GM18508 (cell line): Measurements from ENCODE around the gene NOA1.

Experiments used
- ATAC-seq: cut with Tn5 transposase; IDR thresholded peaks from one replicate; pipeline ENCODE4 v1.9.1; 2021; ENCODE audit warnings: moderate number of reproducible peaks; ENCODE audit not compliant: insufficient read depth, unreplicated experiment

Gene NOA1

DNA sequence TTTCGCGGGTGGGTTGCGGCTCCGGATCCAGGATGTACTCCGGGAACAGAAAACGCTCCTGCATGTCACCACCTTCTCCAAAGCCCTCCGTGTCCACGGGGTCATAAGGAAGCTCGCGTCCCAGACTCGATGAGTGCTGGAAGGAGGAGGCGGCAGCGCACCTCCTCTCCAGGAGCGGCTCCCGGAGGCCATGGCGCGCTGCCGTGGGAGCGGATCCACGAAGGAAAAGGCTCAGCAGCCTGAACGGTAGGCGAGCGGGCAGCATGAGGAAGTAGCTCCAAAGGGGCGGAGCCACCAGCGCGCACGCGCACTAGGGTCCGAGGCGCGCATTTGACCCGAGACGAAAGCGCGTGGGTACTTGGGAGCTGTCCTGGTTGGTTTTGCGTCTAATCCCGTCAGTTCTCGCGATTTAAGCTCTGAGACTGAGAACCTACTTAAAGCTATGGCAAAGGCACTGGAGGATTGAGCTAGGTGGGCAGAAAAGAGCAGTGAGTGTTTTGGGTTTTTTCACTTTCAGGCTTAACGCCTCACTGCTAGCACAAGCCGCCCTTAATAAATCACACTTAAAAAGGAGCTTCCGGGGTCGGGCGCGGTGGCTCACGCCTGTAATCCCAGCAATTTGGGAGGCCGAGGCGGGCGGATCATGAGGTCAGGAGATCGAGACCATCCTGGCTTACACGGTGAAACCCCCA, at the start of gene NOA1:
Gene NOA1 (minus strand): TSS at position 286 of the 692 bp plus-strand sequence. CDS start 21 bp downstream, at position 265.
- peak; percentile 86 for ATAC-seq

DNA sequence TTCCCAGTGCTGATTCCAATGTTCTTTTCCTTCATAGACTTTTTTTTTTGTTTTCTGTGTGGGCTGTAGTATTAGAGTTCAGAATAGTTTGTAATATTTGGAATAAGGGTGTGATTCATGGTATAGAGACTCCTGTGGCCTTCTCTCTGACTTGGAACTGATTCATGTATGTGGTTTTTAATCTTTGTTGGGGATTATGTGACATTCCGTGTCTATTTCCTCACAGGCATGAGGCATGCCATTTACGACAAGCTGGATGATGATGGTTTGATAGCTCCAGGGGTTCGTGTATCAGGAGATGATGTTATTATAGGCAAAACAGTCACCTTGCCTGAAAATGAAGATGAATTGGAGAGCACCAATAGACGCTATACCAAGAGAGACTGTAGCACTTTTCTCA, 45.7 kb upstream of the NOA1 start:
- no peak for ATAC-seq

DNA sequence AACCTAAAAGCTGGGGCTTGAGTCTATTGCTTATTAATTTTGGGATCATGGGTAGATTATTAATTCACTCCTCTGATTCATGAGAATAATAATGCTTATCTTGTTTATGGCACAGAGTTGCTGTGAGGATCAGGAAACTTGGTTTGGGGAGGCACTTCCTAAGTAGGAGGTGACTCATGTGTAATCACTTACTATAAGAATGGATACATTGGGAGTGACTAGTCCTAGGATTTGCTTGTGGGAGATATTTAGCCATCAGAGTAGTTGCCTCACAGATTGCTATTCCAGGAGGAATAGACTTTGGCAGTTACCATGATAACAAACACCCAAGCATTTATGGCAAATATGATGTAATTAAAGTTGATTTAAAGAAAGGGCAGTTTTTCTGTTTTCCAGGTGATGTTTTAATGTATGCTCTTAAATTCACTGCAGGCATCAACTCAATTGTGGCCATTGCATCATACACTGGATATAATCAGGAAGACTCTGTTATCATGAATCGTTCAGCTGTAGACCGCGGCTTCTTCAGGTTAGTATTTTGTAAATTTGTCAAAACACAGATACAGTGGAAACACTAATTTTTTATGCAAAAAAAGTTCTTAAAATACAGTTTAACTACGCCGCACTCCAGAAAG, 43.2 kb upstream of the NOA1 start:
- ATAC-seq = no peak

DNA sequence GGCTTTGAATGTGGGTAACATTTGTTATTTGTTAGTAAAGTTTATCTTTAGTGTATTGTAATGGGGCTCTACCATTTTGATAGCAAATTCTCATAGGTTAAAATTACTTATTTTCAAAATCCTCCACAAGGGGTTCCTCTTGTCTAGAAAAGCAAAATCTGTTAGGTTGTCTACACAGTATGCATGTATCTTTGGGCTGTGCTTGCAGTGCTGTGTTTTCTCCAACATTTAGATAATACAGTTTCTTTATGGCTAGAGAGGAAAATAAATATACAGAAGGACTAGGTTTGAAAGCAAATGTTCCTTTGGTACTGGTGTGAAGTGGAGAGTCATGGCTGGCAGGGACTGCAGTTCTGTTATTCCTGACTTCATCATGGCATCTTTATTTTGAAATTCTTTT, 41.6 kb upstream of the NOA1 start:
- ATAC-seq = no peak

DNA sequence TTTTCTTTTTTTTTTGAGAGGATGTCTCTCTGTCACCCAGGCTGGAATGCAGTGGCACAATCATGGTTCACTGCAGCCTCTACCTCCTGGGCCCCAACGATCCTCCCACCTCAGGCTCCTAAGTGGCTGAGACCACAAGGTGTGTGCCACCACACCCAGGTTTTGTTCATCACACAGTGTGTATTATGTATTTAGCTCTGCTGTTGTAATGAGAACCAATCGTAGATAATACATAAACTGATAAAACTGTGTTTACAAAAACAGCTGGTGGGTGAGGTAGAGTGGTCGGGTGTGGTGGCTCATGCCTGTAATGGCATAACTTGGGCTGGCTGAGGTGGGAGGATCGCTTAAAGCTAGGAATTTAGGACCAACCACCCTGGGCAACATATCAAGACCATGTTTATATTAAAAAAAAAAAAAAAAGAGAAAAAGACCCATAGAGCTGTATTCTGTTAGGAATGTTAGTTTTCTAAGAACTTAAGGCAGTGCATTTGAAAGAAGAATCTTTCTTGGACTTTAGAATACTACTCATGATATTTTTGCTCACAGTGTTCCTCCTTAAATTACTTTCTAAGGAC, 36.2 kb upstream of the NOA1 start:
- no peak for ATAC-seq

DNA sequence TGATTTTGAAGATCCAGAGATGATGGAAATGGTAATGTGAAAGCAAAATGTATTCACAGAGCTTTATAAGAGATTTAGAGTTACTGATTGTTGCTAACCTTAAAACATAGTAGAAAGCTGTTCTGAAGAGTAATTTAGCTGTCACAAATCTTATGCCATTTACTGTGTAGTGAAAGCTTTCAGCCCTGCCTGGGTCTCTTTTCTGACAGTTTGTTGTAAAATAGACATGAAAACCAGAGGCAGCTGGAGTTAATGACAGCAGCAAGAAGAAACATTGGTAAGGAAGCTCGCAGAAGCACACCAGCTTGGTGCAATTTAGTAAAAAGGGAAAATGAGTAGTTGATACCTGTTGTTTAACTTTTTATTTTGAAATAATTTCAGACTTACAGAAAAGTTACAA, 22.3 kb upstream of the NOA1 start:
- ATAC-seq = no peak

DNA sequence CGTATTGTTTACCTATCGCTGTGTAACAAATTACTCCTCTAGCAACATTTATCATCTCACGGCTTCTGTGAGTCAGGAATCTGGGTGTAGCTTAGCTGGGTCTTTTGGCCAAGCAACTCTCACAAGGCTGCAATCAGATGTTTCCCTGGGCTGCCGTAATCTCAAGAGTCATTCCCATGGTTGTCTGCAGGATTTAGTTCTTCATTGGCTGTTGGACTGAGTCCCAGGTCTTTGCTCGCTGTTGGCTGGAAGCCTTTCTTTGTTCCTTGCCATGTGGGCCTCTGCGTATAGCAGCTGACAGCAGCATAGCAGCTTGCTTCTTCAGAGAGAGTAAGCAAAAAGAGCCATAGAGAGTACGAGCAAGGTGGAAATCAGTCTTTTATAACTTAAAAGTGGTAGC, 18.1 kb upstream of the NOA1 start:
- ATAC-seq = no peak

DNA sequence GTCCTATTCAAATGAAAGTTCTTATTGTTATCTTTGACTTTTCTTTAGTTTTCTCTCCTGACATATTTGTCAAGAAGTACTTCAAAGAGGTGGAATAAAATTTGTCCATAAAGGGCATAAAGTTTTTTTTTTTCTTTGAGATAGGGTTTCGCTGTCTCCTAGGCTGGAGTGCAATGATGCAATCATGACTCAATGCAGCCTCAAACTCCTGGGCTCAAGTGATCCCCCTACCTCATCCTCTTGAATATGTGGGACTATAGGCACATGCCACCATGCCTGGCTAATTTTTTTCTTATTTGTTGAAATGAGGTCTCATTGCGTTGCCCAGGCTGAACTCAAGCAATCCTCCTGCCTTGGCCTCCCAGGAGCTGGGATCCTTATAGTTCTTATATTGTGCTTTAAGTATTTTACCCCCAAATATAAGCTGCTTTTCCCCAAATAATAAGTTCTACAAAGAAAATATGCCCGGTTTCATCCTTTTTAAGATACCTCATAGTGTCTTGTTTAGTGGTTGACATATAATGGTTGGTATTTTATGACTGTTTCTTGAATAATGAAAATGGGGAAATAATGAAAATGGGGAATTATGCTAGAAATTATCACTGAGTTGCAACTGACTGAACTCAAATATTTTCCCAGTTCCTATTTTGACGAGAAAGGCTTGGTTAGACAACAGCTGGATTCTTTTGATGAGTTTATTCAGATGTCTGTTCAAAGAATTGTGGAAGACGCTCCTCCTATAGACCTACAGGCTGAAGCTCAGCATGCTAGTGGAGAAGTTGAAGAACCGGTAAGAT, 12.9 kb upstream of the NOA1 start:
- ATAC-seq = no peak

DNA sequence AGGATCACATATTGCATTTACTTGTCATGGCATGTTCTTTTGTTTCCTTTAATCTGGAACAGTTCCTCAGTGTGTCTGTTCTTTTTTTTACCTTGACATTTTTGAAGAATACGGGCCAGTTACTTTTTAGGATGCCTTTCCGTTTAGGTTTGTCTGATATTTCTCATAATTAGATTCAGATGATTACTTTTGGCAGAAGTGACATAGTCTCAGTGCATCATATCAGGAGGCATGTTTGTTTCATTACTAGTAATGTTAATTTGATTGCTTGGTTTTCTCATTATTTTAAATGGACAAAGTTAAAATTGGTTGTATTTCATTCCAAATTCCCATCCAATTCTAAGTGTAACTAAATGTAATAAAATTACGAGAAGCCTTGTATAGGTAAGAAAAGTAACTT, 9.5 kb upstream of the NOA1 start:
- no peak for ATAC-seq

DNA sequence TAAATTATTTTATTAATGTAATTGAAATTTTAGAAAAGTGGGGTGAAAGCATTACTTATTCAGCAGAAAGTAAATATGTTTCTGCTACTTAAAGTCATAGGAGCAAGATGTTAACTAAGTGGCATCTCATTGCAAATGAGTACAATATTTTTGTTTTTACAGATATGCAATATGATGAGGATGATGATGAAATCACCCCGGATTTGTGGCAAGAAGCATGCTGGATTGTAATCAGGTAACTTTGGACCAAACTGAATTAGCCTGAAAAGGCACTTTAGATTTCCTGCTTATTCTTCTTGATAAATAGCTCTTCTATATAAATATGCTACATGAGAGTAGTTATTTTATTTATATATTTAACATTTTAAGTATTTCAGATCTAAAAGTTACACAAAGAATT, 8.8 kb upstream of the NOA1 start:
- ATAC-seq = no peak

DNA sequence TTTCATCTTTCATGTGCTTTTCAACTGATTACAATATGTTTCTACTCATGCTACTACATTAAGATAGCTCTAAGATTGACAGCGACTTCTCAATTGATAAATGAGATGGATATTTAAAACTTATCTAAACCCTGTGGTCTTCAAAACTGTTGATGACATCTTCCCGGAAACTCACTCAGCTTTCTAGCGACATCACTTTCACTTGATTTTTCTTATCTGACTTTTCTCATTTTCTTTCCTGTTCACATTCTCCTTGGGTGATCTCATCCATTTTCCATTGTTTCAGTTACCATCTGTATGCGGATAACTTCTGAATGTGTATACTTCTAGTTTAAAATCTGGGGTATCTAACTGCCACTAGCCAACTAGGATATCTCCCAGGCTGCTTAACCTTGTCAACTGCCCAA, 4.4 kb upstream of the NOA1 start:
- no peak for ATAC-seq

DNA sequence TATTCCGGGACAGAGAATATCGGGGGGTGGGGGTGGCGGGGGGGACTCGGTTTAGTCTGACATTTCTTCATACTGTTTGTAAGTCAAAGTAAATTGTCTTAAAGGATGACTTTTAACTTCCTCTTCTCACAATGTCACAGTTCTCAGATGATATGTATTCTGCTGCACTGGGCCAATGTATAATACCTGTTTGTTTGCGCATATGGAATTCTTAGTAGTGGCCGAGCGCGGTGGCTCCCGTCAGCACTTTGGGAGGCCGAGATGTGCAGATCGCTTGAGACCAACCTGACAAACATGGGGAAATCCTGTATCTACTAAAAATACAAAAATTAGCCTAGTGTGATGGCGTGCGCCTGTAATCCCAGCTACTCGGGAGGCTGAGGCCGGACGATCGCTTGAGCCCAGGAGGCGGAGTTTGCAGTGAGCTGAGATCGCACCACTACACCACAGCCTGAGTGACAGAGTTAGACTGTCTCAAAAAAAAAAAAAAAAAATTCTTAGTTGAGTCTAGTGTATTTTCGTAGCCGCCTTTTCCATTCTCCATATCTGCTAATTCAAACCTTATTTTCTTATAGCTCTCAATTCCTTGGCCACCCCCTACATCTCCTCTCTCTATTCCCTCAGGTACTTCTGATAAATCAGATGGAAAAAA, 2.1 kb upstream of the NOA1 start:
- no peak for ATAC-seq

DNA sequence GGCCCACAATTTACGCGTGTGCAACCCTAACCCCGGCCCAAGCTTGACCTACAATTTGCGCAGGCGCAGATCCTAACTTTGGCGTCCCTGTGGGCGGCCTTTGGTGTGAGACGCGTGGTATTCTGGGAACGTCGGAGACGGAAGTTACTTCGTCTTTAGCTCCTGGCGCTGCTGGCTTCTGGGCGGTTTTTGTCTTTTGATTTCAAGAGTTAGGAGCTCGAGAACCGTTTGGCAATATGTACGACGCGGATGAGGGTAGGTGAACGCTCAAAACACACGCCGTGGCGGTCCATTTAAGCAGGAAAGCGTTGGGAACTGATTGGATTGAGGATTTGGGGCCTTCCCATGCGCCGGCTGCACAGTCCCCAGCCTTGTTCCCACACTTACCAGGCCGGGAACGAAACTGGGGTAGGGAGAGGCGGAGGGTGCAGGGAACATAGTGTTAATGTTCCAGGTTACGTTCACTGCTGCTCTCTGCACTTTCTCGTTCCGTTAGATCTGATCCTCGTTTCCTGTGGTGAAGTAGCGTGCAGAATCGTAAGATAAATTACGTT, 1.4 kb upstream of the NOA1 start, which contains the start of gene POLR2B:
Gene POLR2B (plus strand): TSS at position 147 of the 554 bp plus-strand sequence. CDS start 90 bp downstream, at position 237.
- ATAC-seq = peak; percentile 31

DNA sequence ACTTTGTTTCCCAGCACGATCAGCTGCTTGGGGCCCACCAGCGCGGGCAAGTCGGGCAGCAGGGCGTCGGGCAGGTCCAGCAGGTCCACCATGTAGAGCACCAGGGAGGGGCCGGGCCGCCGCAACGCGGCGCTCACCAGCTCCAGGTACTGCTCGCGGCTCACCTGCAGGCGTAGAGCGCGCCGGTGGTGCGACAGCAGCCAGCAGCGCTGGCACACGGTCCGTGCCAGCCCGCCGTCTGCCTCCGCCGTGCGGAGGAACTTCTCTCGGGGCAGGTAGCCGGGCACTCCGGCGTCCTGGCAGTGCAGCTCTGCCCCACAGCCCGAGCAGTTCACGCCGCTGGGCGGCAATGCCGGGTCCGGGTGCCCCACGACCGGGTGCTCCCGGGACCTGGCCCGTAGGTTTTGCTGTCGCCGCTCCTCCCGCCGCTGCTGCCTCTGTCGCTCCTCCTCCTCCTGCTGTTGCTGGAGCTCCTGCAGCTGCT, 527 bp downstream of the NOA1 start:
- no peak for ATAC-seq

DNA sequence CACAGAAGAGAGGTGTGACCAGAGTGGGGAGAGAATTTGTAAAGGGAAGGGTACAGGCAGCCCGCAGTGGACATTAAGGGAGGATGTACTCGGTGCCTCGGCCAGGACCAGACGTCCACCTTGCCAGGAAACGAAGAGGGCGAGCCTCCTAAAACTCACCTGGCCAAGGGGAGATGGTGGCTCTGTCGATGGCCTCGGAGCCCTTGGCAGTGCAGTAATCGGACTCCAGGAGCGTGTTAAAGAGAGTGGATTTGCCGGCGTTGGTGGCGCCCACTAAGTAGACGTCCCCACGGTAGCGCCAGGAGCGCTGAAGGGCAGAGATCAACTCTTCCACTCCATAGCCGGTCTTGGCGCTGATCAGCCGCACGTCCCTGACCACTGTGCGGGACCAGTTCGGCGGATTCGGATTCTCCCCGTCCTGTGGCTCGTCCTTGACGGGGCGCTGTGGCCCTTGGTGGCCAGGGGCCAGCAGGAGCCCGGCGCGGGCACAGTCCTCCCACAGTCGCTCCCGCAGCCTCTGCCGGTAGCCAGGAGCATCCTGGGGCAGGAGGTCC, 1.0 kb downstream of the NOA1 start:
- no peak for ATAC-seq

DNA sequence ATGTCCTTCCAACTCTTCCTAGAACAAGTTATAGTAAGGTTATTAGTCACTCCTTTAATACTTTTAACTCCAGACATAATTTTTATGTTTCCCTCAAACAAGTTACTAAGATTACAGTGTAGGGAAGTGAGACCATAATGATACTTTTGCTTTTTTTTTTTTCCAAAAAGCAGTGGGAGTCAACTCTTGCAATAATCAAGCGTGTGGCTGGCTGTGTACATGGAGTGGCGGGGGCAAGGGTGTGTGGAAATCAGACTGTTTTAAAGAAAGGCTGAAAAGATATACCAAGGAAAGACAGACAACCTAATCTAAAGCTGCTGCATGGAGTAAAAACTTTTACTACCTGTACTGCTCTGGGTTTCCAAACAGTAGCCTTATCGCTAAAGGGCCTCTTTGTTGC, 4.1 kb downstream of the NOA1 start:
- ATAC-seq = no peak

DNA sequence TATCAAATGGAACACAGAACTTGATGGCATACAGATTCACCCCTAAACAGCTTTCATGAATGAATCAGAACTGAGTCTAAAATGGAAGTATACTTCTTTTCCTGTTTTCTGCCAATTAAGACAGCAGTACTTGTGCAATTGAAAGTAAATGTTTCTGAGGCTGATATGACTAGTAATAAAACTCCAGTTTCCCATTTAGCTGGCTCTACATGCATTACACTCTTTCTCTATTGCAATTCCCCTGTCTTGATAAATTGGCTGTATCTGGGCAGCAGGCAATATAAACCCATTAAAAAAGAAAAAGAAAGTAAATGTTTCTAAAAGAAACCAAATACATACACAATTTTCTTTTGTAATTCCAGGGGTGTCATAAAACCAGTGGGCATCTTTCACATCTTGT, 4.6 kb downstream of the NOA1 start:
- ATAC-seq = no peak

DNA sequence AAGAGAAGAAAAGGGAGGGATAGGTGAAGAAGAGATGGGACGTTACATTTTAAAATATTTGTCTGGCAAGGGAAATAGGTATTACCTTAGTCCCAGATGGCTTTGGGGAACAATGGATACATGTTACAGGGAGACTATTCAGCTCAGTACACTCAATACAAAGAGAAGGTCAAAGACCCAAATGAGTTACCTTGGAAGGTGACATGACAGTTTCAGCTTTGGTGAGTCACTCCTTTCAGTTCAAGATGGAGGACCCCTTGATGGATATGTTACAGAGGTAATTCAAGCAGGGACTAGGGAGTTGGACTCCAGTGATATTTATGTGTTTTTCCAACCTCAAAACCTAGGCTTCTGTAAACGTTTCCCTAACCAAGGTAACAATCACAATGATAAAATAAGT, 5.0 kb downstream of the NOA1 start:
- ATAC-seq = no peak

DNA sequence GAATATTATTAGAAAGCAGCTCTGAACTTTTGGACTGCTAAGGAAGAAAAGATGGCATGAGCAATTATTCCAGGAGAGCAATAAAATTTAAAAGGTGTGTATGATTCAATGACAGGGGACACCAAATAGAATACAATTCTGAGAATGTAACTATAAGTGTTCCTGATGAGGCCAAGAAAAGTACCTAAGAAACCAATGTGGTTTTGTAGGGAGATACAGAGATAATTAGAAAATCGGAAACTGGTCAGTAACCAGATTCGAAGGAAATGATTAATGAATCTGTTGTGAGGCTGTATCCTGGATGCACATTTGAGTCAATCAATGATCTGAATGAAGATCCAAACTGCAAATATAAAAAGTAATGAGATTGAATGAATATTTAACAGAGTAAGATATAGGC, 6.0 kb downstream of the NOA1 start:
- no peak for ATAC-seq

DNA sequence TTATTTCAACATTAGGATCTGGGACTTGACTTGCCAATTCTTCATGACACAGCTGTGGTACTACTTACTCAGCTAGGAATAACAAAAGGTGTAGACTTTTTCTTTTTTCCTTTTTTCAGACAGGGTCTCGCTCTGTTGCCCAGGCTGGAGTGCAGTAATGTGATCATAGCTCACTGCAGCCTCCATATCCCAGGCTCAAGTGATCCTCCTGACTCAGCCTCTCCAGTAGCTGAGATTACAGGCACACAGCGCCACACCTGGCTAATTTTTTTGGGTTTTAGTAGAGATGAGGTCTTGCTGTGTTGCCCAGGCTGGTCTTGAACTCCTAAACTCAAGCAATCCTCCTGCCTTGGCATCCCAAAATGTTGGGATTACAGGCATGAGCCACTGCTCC, 16.3 kb downstream of the NOA1 start:
- ATAC-seq = no peak
